A673 (cell line): ENCODE results near the gene MYRIP.

Experiments
- EZH2 ChIP-seq: fragments of 200-600 bp; sonication (generic); IDR thresholded peaks from 2 replicates; pipeline ENCODE4 v1.6.1; 2017; ENCODE audit warnings: borderline replicate concordance, low read depth, mild to moderate bottlenecking, mixed read lengths, antibody characterized with exemption, low read length; ENCODE audit not compliant: poor library complexity, severe bottlenecking
- TF ChIP-seq, protein P1 (sequence below): fragments of 300-800, 200-600 bp; sonication (generic); conservative IDR thresholded peaks from 2 replicates; pipeline ENCODE4 v1.5.1; 2017; ENCODE audit warnings: low read depth, mild to moderate bottlenecking, antibody characterized with exemption, low read length, moderate library complexity, mixed read lengths

DNA sequence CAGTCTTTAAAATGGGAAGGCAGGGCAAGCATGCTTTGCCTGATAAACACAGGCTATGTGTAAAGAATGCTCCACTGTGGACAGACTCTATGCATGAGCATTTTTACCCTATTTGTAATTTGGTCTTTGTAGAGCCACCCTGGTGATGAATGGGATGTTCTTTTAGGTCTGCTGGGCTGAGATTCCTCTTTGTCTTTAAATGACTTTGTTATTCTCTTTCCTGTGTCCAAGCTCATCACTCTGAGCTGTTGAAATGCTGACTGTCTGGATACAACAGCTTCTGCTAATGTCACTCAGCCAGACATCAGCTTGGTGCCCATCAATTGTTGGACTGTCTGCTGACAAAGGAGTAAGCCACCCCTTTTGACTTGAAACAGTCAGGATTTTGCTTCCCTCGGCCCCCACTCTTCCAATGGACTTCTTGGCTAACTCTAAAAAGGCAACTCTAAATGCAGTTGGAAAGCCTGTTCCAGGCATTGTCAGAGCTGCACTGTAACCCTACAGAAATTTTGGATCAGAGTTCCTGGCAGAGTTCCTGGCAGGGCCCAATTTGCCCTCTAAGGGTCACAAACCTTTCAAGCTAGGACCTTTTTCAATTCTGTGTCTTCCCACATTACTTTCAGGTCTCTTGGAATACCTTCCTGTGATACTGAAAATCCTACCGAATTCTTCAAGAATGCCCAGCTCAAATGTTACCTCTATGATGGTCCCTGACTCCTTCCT is 459.6 kb downstream of the MYRIP start:
- TF ChIP-seq, protein P1, sequence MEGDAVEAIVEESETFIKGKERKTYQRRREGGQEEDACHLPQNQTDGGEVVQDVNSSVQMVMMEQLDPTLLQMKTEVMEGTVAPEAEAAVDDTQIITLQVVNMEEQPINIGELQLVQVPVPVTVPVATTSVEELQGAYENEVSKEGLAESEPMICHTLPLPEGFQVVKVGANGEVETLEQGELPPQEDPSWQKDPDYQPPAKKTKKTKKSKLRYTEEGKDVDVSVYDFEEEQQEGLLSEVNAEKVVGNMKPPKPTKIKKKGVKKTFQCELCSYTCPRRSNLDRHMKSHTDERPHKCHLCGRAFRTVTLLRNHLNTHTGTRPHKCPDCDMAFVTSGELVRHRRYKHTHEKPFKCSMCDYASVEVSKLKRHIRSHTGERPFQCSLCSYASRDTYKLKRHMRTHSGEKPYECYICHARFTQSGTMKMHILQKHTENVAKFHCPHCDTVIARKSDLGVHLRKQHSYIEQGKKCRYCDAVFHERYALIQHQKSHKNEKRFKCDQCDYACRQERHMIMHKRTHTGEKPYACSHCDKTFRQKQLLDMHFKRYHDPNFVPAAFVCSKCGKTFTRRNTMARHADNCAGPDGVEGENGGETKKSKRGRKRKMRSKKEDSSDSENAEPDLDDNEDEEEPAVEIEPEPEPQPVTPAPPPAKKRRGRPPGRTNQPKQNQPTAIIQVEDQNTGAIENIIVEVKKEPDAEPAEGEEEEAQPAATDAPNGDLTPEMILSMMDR, result no peak
- no peak for TF ChIP-seq EZH2
